Right cardiac atrium (tissue), 5 donors: ENCODE results near the gene DPY19L2. TPM values are rescaled to one million over a fixed set of nuclear protein-coding genes. Genes with fewer than 3 reads are reported as not detected.

Experiments used
- ATAC-seq, 2 donors: fragments of 200-7000 bp; cut with Tn5 transposase; one replicate each; pipeline versions ENCODE4 v1.8.0 to v1.9.1; 2020; ENCODE audit warnings: moderate library complexity in 2 of 2, mild to moderate bottlenecking in 1 of 2
- DNase-seq, 3 donors: peaks; one replicate each; pipeline ENCODE4 v3.0.0-alpha.2; 2020
- H3K27ac ChIP-seq: one replicate; pipeline ENCODE4 v1.5.1; 2013; ENCODE audit warnings: mild to moderate bottlenecking, low read length, control low read depth, moderate library complexity
- H3K27me3 ChIP-seq: one replicate; pipeline ENCODE4 v1.6.1; 2013; ENCODE audit not compliant: control insufficient read depth, insufficient read depth
- H3K4me1 ChIP-seq: one replicate; pipeline ENCODE4 v1.6.1; 2013; ENCODE audit warnings: low read length; ENCODE audit not compliant: control insufficient read depth, insufficient read depth
- H3K4me3 ChIP-seq: one replicate; pipeline ENCODE4 v1.5.1; 2013; ENCODE audit warnings: low read length, control low read depth
- H3K9me3 ChIP-seq: one replicate; pipeline ENCODE4 v1.6.1; 2013; ENCODE audit warnings: low read length; ENCODE audit not compliant: control insufficient read depth
- WGBS: extraction: QIAGEN DNeasy Blood & Tissue Kit; methylation state at CpG from one replicate; pipeline ENCODE4 v1.1.7; 2013; 5-methylcytosine and 5-hydroxymethylcytosine counted together
- intact Hi-C, 4 donors: fragments of 100-400 bp; cut with DNase I; formaldehyde crosslinking; loops; one replicate each; pipeline versions ENCODE4 v1.11.0 to v1.14.0; 2022 to 2023
- polyA plus RNA-seq: library from polyadenylated mRNA; stranded (reverse); fragments of 200-250 nt; gene quantifications from one replicate; pipeline ENCODE4 v1.2.3, GENCODE V29; 2013
- total RNA-seq, 4 donors: library from RNA; stranded (reverse); fragmentation: NEBNext Ultra II Directional; extraction: Animal tissue kit (Norgen Biotek cat#: 25700); gene quantifications; one replicate each; pipeline ENCODE4 v1.2.1, GENCODE V29; 2021
- donor health status: healthy with polysubstance abuse.
- donor health status: DM: no; HTN: yes; CAD: no.
- donor health status: DM: no; HTN: no; CAD: no.
- donor health status: DM: no; HTN: yes; CAD: no; lungs with severe emphysema.
- donor health status: DM: yes; HTN: yes; CAD: no.

DPY19L2 gene
- total and polyA plus RNA-seq, 5 donors: 28.1 to 54.8 (median 43.9) TPM

DNA sequence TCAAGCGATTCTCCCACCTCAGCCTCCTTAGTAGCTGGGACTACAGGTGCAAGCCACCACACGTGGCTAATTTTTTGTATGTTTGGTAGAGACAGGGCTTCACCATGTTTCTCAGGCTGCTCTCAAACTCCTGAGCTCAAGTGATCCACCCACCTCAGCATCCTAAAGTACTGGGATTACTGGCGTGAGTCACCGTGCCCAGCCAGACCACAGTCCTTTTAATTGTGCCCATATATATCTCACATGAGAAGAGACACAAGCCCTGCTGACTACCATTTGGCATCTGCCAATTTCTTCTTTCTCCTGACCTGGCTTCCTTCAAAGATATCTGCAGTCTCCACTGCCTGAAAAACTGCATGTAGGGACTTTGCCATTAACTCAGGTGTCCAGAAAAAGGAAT, 142.5 kb downstream of the DPY19L2 start:
- 90% methylated on average over 4 of the region's 4 CpGs for WGBS
- H3K4me1 ChIP-seq: no peaks in the 10 kb centered on the region
- intact Hi-C loops: no loop called here
- no peak overlapping the region for H3K4me3 ChIP-seq
- H3K27me3 ChIP-seq: no peaks in the 10 kb centered on the region
- DNase-seq: no peak
- no peak overlapping the region for H3K27ac ChIP-seq
- ATAC-seq: no peak
- no peaks in the 10 kb centered on the region for H3K9me3 ChIP-seq

DNA sequence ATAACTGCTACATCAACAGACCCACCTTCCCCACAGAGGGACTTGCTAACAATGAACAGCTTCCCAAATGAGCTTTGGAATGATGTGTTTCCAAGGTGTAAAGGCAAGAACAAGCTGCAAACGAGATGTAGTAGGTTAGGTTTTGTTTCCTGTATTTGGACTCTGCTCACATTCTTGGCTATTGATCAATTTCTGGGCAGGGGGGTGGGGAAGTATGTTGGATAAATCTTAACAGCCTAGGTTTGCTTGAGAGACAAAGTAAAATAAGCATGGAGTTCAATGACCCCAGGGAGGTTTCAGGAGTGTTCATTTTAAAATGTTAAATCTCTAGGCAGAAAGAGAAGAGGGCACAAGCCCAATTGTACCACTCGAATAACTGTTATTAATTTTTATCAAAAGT, 146.6 kb downstream of the DPY19L2 start:
- no peak for ATAC-seq

More for the DNA sequence above, 146.6 kb downstream of the DPY19L2 start:
- intact Hi-C loops: no loop called here
- H3K27me3 ChIP-seq: no peaks in the 10 kb centered on the region
- no peak overlapping the region for H3K4me3 ChIP-seq
- H3K27ac ChIP-seq: no peak overlapping the region
- WGBS: 53% methylated on average over 2 of the region's 2 CpGs
- no peak for DNase-seq
- H3K4me1 ChIP-seq: no peaks in the 10 kb centered on the region
- no peaks in the 10 kb centered on the region for H3K9me3 ChIP-seq

Other genes with a start within 250 kb of the DPY19L2 start
- 10 to 100 TPM; 14.6 to 21.3 (median 15.3) TPM for gene RXYLT1, start 111.4 kb upstream of the DPY19L2 start, total RNA-seq
- 12.6 TPM for gene RXYLT1, start 111.4 kb upstream of the DPY19L2 start, polyA plus RNA-seq
- gene SRGAP1, start 176.2 kb upstream of the DPY19L2 start, total RNA-seq: 1 to 10 TPM; 3.7 to 5.5 (median 5.3) TPM
- gene SRGAP1, start 176.2 kb upstream of the DPY19L2 start, polyA plus RNA-seq: 1.7 TPM